ENCODE data around the gene PTPN14. TPM values are rescaled to one million over a fixed set of nuclear protein-coding genes. Genes with fewer than 3 reads are reported as not detected.

PTPN14 gene
- total RNA-seq, 1 donor from 2014 or later = 43.7 TPM

- ATAC-seq (no peak), DNase-seq (no peak)
- Histone ChIP-seq H3K36me3 (no peaks in the 10 kb centered on the region), H3K27ac (no peak overlapping the region), H3K4me3 (no peak overlapping the region), H3K9me3 (no peaks in the 10 kb centered on the region), H3K4me1 (peaks cover 7% of the 10 kb centered on the region), H3K27me3 (no peaks in the 10 kb centered on the region)
- intact Hi-C loops (cut with DNase I) = no loop called here
- TF ChIP-seq, protein P1, sequence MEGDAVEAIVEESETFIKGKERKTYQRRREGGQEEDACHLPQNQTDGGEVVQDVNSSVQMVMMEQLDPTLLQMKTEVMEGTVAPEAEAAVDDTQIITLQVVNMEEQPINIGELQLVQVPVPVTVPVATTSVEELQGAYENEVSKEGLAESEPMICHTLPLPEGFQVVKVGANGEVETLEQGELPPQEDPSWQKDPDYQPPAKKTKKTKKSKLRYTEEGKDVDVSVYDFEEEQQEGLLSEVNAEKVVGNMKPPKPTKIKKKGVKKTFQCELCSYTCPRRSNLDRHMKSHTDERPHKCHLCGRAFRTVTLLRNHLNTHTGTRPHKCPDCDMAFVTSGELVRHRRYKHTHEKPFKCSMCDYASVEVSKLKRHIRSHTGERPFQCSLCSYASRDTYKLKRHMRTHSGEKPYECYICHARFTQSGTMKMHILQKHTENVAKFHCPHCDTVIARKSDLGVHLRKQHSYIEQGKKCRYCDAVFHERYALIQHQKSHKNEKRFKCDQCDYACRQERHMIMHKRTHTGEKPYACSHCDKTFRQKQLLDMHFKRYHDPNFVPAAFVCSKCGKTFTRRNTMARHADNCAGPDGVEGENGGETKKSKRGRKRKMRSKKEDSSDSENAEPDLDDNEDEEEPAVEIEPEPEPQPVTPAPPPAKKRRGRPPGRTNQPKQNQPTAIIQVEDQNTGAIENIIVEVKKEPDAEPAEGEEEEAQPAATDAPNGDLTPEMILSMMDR (IDR thresholded peaks at IDR 0.05) = no peak
Measured at GRCh38 chr1:214445199-214445598, 106.2 kb downstream of the PTPN14 start.

DNA sequence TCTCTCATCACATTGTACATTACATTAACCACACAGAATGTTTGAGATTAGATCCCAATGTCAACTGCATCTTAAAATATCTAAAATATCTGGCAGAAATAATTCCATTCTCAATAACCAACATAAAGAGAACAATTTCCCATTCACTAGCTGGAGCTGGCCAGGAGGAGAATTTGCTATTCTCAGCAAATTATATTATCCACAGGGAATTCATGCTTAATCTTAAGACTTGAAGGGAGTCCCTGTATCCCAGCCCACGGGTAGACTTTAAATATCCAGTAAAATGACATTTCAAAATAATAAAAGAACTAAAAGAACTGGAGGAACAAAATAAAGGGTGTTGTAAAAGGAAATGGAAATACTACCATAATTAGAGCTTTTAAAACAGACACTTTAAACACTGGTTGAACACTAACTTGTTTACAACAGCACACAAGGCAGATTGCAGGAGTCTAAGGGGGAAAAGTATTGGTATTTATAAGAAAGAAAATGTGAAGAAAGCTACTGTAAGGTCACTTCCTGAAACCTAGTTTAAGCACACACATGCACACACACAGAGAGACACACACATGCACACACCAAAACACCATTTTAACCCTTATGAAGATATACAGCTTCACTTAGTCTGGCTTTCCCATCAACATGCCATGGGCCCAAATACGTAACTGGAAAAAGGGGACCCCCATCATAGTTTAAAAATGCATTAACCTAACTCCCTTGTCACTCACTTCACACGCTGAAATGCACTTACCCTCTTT lies 107.0 kb downstream of the PTPN14 start:
- Histone ChIP-seq H3K9me3 (no peaks in the 10 kb centered on the region), H3K36me3 (no peaks in the 10 kb centered on the region), H3K4me1 (peaks cover 8% of the 10 kb centered on the region), H3K4me3 (no peak overlapping the region), H3K27ac (no peak overlapping the region), H3K27me3 (no peaks in the 10 kb centered on the region)
- DNase-seq (no peak), ATAC-seq (no peak)
- intact Hi-C loops (cut with DNase I) = no loop called here
- TF ChIP-seq, protein P1 (IDR thresholded peaks at IDR 0.05) = no peak

DNA sequence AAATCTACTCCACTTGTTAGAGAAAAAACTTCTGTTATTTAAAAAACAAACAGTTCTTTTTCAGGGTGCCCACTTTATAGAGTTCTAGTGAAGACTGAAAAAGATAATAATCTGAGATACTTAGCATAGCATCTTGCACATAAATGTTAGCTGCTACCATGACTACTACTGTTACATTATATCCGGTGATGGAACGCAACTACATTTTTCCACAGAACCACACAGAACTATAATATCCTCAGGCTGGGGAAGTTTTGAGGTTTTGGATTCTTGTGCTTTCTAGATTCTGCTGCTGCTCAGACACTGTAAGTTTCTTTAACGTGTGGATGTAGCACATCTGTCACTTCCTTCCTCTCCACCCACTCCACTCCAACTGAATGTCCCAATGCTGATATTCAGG lies 110.3 kb downstream of the PTPN14 start:
- no peak overlapping the region for H3K27ac ChIP-seq
- no peak overlapping the region for H3K4me3 ChIP-seq
- peaks cover 17% of the 10 kb centered on the region for H3K4me1 ChIP-seq
- TF ChIP-seq, protein P1 (IDR thresholded peaks at IDR 0.05) = no peak
- H3K27me3 ChIP-seq = no peaks in the 10 kb centered on the region
- DNase-seq (no peak), ATAC-seq (no peak)
- H3K9me3 ChIP-seq = no peaks in the 10 kb centered on the region
- intact Hi-C loops (cut with DNase I) = no loop called here
- no peaks in the 10 kb centered on the region for H3K36me3 ChIP-seq

GRCh38 chr1:214440219-214440965 lies 111.0 kb downstream of the PTPN14 start:
- Histone ChIP-seq H3K4me1 (peaks cover 17% of the 10 kb centered on the region), H3K9me3 (no peaks in the 10 kb centered on the region), H3K4me3 (no peak overlapping the region), H3K36me3 (no peaks in the 10 kb centered on the region), H3K27ac (peak overlapping the region; percentile 58), H3K27me3 (no peaks in the 10 kb centered on the region)
- TF ChIP-seq, protein P1 (IDR thresholded peaks at IDR 0.05) = no peak
- ATAC-seq (peak; percentile 39), DNase-seq (no peak)
- intact Hi-C loops (cut with DNase I) = no loop called here

DNA sequence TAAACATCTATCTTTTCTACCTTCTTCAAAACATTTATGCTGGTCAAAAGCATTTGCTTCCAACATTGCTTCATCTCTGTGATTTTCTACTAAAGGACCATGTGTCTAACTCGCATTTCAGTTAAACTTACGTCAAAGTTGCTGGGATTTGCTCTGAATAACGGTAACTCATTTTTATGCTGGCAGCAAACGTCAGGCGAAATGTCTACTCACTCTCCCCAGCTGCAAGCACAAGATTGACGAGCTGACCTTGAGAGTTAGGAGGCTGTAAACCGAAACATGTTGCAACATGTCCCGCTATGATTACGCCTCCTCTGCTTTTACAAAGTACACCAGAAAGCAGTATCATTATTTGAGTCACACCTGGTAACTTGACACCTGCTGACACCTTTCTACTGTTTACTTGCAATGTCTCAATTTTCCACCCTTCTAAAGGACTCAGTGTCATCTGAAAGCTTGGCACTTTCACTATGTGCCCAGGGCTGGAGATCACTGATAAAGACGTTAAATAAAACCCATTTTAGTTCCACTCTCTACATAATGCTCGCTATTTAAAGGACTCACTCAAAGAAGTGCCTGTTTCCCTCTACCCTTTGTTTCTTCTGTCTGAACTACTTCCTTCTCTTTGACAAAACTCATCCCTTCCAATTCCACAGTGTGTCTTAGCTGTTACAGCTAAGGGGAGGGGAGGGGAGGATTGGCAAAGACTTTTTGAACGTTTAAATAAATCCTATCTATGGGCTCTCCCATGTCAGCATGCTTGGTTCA lies 111.9 kb downstream of the PTPN14 start:
- H3K27ac ChIP-seq = peak overlapping the region; percentile 58
- H3K27me3 ChIP-seq = no peaks in the 10 kb centered on the region
- H3K4me1 ChIP-seq = peaks cover 17% of the 10 kb centered on the region
- H3K9me3 ChIP-seq = no peaks in the 10 kb centered on the region
- TF ChIP-seq, protein P1 (IDR thresholded peaks at IDR 0.05) = no peak
- intact Hi-C loops (cut with DNase I) = no loop called here
- H3K4me3 ChIP-seq = peak overlapping the region; percentile 28
- DNase-seq = no peak
- peak; percentile 89 for ATAC-seq
- no peaks in the 10 kb centered on the region for H3K36me3 ChIP-seq

Measured in upper lobe of right lung (tissue), 1 donor.